Vagina (tissue), 2 donors: Measurements from ENCODE around the gene ZNF829. TPM values are rescaled to one million over a fixed set of nuclear protein-coding genes. Genes with fewer than 3 reads are reported as not detected.

Source experiments
- DNase-seq, 2 donors: peaks; one replicate each; pipeline ENCODE4 v3.0.0-alpha.2; 2017; ENCODE audit errors: extremely low spot score in 2 of 2
- H3K27ac ChIP-seq: fragments of 200-600 bp; sonication (generic); one replicate; pipeline ENCODE4 v1.5.1; 2019
- H3K27me3 ChIP-seq: fragments of 200-600 bp; sonication (generic); one replicate; pipeline ENCODE4 v1.5.1; 2019
- H3K36me3 ChIP-seq, 2 donors: fragments of 200-600 bp; sonication (generic); one replicate each; pipeline ENCODE4 v1.5.1; 2017 to 2019
- H3K4me1 ChIP-seq: fragments of 200-600 bp; sonication (generic); one replicate; pipeline ENCODE4 v1.5.1; 2019
- H3K4me3 ChIP-seq, 2 donors: fragments of 200-600 bp; sonication (generic); 1 replicate in 1 of 2; 2 replicates in 1 of 2; pipeline ENCODE4 v1.5.1; 2016 to 2019
- H3K9me3 ChIP-seq: fragments of 200-600 bp; sonication (generic); one replicate; pipeline ENCODE4 v1.5.1; 2019
- POLR2A ChIP-seq, 2 donors: fragments of 450-650 bp; IDR thresholded peaks; one replicate each; pipeline ENCODE4 v1.6.1; 2017; ENCODE audit warnings: antibody characterized with exemption in 2 of 2, mild to moderate bottlenecking in 2 of 2, moderate library complexity in 2 of 2
- POLR2AphosphoS5 ChIP-seq, 2 donors: sonication (generic); formaldehyde crosslinking; IDR thresholded peaks; one replicate each; pipeline ENCODE4 v1.9.0; 2017; ENCODE audit warnings: antibody characterized with exemption in 2 of 2, mild to moderate bottlenecking in 2 of 2, low read depth in 1 of 2; ENCODE audit not compliant: insufficient read depth in 1 of 2
- intact Hi-C: fragments of 100-400 bp; cut with DNase I; formaldehyde crosslinking; loops from one replicate; pipeline ENCODE4 v1.15.1; 2023
- total RNA-seq: library from RNA; depleted of rRNA; stranded (reverse); fragments of >200 nt; gene quantifications from one replicate; pipeline ENCODE4 v1.2.3, GENCODE V29; 2016
- TF ChIP-seq, protein P1 (sequence below), 3 experiments: fragments of 450-650 bp in 2 of 3; fragments of 200-600 bp in 1 of 3; sonication (generic) in 1 of 3; IDR thresholded peaks; one replicate each; pipeline ENCODE4 v1.5.1; 2017 to 2019; ENCODE audit warnings: antibody characterized with exemption in 3 of 3, mild to moderate bottlenecking in 2 of 3, moderate library complexity in 2 of 3

The ZNF829 gene
- total RNA-seq, 1 donor from 2014 or later = 2.0 TPM

- Histone ChIP-seq H3K36me3 (peaks cover 15 to 91% of the 10 kb centered on the region in 2 donors), H3K27me3 (no peaks in the 10 kb centered on the region), H3K4me1 (no peaks in the 10 kb centered on the region), H3K27ac (no peak overlapping the region), H3K9me3 (peaks cover 14% of the 10 kb centered on the region), H3K4me3 (no peak overlapping the region)
- no peak for TF ChIP-seq POLR2AphosphoS5 (IDR thresholded peaks at IDR 0.05; ENCODE audit: insufficient read depth in 1 of 2, low read depth in 1 of 2)
- no peak for TF ChIP-seq POLR2A (IDR thresholded peaks at IDR 0.05)
- TF ChIP-seq, protein P1, sequence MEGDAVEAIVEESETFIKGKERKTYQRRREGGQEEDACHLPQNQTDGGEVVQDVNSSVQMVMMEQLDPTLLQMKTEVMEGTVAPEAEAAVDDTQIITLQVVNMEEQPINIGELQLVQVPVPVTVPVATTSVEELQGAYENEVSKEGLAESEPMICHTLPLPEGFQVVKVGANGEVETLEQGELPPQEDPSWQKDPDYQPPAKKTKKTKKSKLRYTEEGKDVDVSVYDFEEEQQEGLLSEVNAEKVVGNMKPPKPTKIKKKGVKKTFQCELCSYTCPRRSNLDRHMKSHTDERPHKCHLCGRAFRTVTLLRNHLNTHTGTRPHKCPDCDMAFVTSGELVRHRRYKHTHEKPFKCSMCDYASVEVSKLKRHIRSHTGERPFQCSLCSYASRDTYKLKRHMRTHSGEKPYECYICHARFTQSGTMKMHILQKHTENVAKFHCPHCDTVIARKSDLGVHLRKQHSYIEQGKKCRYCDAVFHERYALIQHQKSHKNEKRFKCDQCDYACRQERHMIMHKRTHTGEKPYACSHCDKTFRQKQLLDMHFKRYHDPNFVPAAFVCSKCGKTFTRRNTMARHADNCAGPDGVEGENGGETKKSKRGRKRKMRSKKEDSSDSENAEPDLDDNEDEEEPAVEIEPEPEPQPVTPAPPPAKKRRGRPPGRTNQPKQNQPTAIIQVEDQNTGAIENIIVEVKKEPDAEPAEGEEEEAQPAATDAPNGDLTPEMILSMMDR (IDR thresholded peaks at IDR 0.05) = no peak
- intact Hi-C loops = no loop called here
- DNase-seq = no peak
Measured at GRCh38 chr19:36939153-36939552, 23.1 kb upstream of the ZNF829 start.

DNA sequence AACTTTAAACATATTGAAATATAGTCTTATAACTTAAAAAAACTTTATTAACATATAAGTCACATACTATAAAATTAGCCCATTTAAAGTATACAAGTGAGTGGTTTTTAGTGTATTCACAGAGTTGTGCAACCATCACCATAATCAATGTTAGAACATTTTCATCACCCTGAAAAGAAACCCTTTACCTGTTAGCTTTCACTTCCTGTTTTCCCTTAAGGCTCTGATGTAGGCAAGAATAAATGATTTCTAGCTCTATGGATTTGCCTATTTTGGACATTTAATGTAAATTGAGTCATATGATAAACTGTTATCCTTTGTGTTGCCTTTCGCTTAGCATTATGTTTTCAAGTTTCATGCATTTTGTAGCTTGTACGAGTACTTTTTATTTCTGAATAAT is 15.6 kb upstream of the ZNF829 start:
- Histone ChIP-seq H3K4me3 (no peak overlapping the region), H3K27me3 (no peaks in the 10 kb centered on the region), H3K27ac (no peak overlapping the region), H3K4me1 (no peaks in the 10 kb centered on the region), H3K9me3 (peaks cover 8% of the 10 kb centered on the region), H3K36me3 (peaks cover 3 to 58% of the 10 kb centered on the region in 2 donors)
- DNase-seq = no peak
- intact Hi-C loops = no loop called here
- TF ChIP-seq POLR2AphosphoS5 (IDR thresholded peaks at IDR 0.05; ENCODE audit: insufficient read depth in 1 of 2, low read depth in 1 of 2) (no peak), POLR2A (IDR thresholded peaks at IDR 0.05) (no peak)
- TF ChIP-seq, protein P1 (IDR thresholded peaks at IDR 0.05) = no peak

DNA sequence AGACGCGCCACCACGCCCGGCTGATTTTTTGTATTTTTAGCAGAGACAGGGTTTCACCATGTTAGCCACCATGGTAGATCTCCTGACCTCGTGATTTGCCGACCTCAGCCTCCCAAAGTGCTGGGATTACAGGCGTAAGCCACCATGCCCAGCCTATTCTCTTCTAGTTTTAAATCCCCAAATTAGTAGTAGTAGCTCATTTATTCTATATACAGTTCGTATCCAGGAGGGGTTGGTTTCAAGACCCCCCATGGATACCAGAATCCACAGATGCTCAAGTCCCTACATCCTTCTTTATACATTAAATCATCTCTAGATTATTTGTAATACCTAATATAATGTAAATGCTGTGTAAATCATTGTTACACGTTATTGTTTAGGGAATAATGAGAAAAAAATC is 2.0 kb upstream of the ZNF829 start:
- Histone ChIP-seq H3K4me1 (peaks cover 18% of the 10 kb centered on the region), H3K27ac (no peak overlapping the region), H3K4me3 (no peak overlapping the region), H3K36me3 (peaks cover 0 to 46% of the 10 kb centered on the region in 2 donors), H3K9me3 (no peaks in the 10 kb centered on the region), H3K27me3 (no peaks in the 10 kb centered on the region)
- no peak for DNase-seq
- TF ChIP-seq, protein P1 (IDR thresholded peaks at IDR 0.05) = no peak
- TF ChIP-seq POLR2AphosphoS5 (IDR thresholded peaks at IDR 0.05; ENCODE audit: insufficient read depth in 1 of 2, low read depth in 1 of 2) (no peak), POLR2A (IDR thresholded peaks at IDR 0.05) (no peak)
- intact Hi-C loops = no loop called here

- intact Hi-C loops = no loop called here
- TF ChIP-seq POLR2A (IDR thresholded peaks at IDR 0.05) (no peak), POLR2AphosphoS5 (IDR thresholded peaks at IDR 0.05; ENCODE audit: insufficient read depth in 1 of 2, low read depth in 1 of 2) (no peak)
- TF ChIP-seq, protein P1 (IDR thresholded peaks at IDR 0.05) = no peak
- Histone ChIP-seq H3K4me1 (peaks cover 18% of the 10 kb centered on the region), H3K4me3 (peak overlapping the region; percentile 64 to 93), H3K9me3 (no peaks in the 10 kb centered on the region), H3K27me3 (no peaks in the 10 kb centered on the region), H3K36me3 (peaks cover 0 to 35% of the 10 kb centered on the region in 2 donors), H3K27ac (peak overlapping the region; percentile 90)
- DNase-seq = no peak
Measured at GRCh38 chr19:36916991-36917390, 900 bp upstream of the ZNF829 start.

DNA sequence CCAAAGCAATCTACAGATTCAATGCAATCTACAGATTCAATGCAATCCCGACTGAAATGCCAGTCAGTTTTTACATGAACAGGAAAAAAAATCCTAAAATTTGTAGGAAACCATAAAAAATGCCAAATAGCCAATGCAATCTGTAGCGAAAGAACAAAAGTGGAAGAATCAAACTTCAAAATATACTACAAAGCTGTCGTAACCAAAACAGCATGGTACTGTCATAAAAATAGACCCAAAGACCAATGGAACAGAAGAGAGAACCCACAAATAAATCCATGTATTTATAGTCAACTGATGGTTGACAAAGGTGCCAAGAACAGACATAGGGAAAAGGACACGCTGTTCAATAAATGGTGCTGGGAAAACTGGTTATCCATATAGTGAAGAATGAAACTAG is 17.7 kb downstream of the ZNF829 start:
- TF ChIP-seq POLR2A (IDR thresholded peaks at IDR 0.05) = no peak
- TF ChIP-seq POLR2AphosphoS5 (IDR thresholded peaks at IDR 0.05; ENCODE audit: insufficient read depth in 1 of 2, low read depth in 1 of 2) = no peak
- DNase-seq = no peak
- Histone ChIP-seq H3K4me3 (no peak overlapping the region), H3K27ac (no peak overlapping the region), H3K9me3 (peaks cover 73% of the 10 kb centered on the region), H3K36me3 (peaks cover 6 to 98% of the 10 kb centered on the region in 2 donors), H3K27me3 (no peaks in the 10 kb centered on the region), H3K4me1 (no peaks in the 10 kb centered on the region)
- intact Hi-C loops = no loop called here
